ENCODE measurements around the gene TGFBR2. TPM values are rescaled to one million over a fixed set of nuclear protein-coding genes. Genes with fewer than 3 reads are reported as not detected.

Gene TGFBR2
- total and polyA plus RNA-seq, 2 experiments from 2014 or later, result 135 to 188 TPM

- Histone ChIP-seq H3K9me3 (ENCODE audit: low read depth) (no peaks in the 10 kb centered on the region), H3K4me1 (ENCODE audit: insufficient read depth) (no peaks in the 10 kb centered on the region), H4K20me1 (ENCODE audit: insufficient read depth) (no peaks in the 10 kb centered on the region), H3F3A (ENCODE audit: insufficient read depth) (peaks cover 20% of the 10 kb centered on the region; the same call in 1 of the 2 replicates), H3K4me2 (ENCODE audit: unreplicated experiment) (no peak overlapping the region), H3K9ac (no peak overlapping the region), H3K27ac (no peak overlapping the region), H3K9me2 (ENCODE audit: insufficient read depth) (no peaks in the 10 kb centered on the region), H3K4me3 (no peak overlapping the region), H2AFZ (no peak overlapping the region), H3K79me2 (ENCODE audit: insufficient read depth) (no peaks in the 10 kb centered on the region), H3K27me3 (replicated peaks; ENCODE audit: insufficient read depth) (no peaks in the 10 kb centered on the region), H3K36me3 (ENCODE audit: low read depth) (0 out of 2 replicates have a peak, but pooled peaks cover 11% of the 10 kb centered on the region)
- in situ Hi-C loops (cut with MboI), result no loop called here
- 93 to 97% methylated on average over 2 of the region's 2 CpGs for WGBS, 2 experiments (ENCODE audit: low coverage in 1 of 2, low lambda C conversion rate in 2 of 2, missing lambda C conversion rate in 2 of 2)
- no peak for DNase-seq
- TF ChIP-seq EZH2 (IDR thresholded peaks at IDR 0.05; ENCODE audit: insufficient read depth, poor library complexity, severe bottlenecking) (no peak), EZH2phosphoT487 (IDR thresholded peaks at IDR 0.05; ENCODE audit: insufficient read depth, low read depth) (no peak)
Measured at GRCh38 chr3:30702828-30703397, 96.5 kb downstream of the TGFBR2 start.

- H3K27ac ChIP-seq, result no peak overlapping the region
- WGBS, 2 experiments (ENCODE audit: low coverage in 1 of 2, low lambda C conversion rate in 2 of 2, missing lambda C conversion rate in 2 of 2), result 82% methylated on average over 9 of the region's 9 CpGs
- H2AFZ ChIP-seq, result no peak overlapping the region
- H3K4me2 ChIP-seq (ENCODE audit: unreplicated experiment), result no peak overlapping the region
- no peaks in the 10 kb centered on the region for H3K9me2 ChIP-seq (ENCODE audit: insufficient read depth)
- no peak overlapping the region for H3K9ac ChIP-seq
- H3K27me3 ChIP-seq (replicated peaks; ENCODE audit: insufficient read depth), result no peaks in the 10 kb centered on the region
- H3K4me1 ChIP-seq (ENCODE audit: insufficient read depth), result no peaks in the 10 kb centered on the region
- no peaks in the 10 kb centered on the region for H3K9me3 ChIP-seq (ENCODE audit: low read depth)
- H3K36me3 ChIP-seq (ENCODE audit: low read depth), result 0 out of 2 replicates have a peak, but pooled peaks cover 5% of the 10 kb centered on the region
- H3K4me3 ChIP-seq, result no peak overlapping the region
- no peak for DNase-seq
- TF ChIP-seq EZH2phosphoT487 (IDR thresholded peaks at IDR 0.05; ENCODE audit: insufficient read depth, low read depth), result no peak
- no peak for TF ChIP-seq EZH2 (IDR thresholded peaks at IDR 0.05; ENCODE audit: insufficient read depth, poor library complexity, severe bottlenecking)
- H3K79me2 ChIP-seq (ENCODE audit: insufficient read depth), result no peaks in the 10 kb centered on the region
- peaks cover 20% of the 10 kb centered on the region; the same call in 1 of the 2 replicates for H3F3A ChIP-seq (ENCODE audit: insufficient read depth)
- in situ Hi-C loops (cut with MboI), result no loop called here
- no peaks in the 10 kb centered on the region for H4K20me1 ChIP-seq (ENCODE audit: insufficient read depth)
Measured at GRCh38 chr3:30704931-30705890, 98.8 kb downstream of the TGFBR2 start.

DNA sequence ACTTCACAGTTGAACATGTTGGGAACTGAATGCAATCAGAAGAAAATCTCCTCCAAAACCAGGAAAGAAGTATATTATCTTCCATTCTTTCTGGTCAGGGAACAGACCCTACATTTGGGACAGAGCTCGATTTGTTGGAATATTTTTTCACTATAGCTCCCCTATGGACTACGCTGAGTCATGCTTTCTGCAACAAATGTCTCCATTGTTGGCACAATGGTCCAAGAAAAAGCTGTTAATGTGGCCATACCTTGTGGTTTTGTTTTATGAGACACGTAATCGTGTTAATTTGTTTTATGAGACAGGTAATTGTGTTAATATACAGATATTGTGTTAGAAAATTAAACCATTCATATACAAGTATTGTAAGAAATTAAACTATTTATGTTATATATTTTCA, 101.4 kb downstream of the TGFBR2 start:
- Histone ChIP-seq H3F3A (ENCODE audit: insufficient read depth) (peaks cover 7% of the 10 kb centered on the region; the same call in 1 of the 2 replicates), H3K27me3 (replicated peaks; ENCODE audit: insufficient read depth) (no peaks in the 10 kb centered on the region), H3K36me3 (ENCODE audit: low read depth) (no peaks in the 10 kb centered on the region), H3K9me2 (ENCODE audit: insufficient read depth) (no peaks in the 10 kb centered on the region), H3K4me1 (ENCODE audit: insufficient read depth) (no peaks in the 10 kb centered on the region), H4K20me1 (ENCODE audit: insufficient read depth) (no peaks in the 10 kb centered on the region), H2AFZ (no peak overlapping the region), H3K4me2 (ENCODE audit: unreplicated experiment) (no peak overlapping the region), H3K27ac (no peak overlapping the region), H3K4me3 (no peak overlapping the region), H3K9ac (no peak overlapping the region), H3K9me3 (ENCODE audit: low read depth) (no peaks in the 10 kb centered on the region), H3K79me2 (ENCODE audit: insufficient read depth) (no peaks in the 10 kb centered on the region)
- in situ Hi-C loops (cut with MboI), result no loop called here
- no peak for TF ChIP-seq EZH2phosphoT487 (IDR thresholded peaks at IDR 0.05; ENCODE audit: insufficient read depth, low read depth)
- no peak for TF ChIP-seq EZH2 (IDR thresholded peaks at IDR 0.05; ENCODE audit: insufficient read depth, poor library complexity, severe bottlenecking)
- no peak for DNase-seq
- 98 to 99% methylated on average over 4 of the region's 4 CpGs for WGBS, 2 experiments (ENCODE audit: low coverage in 1 of 2, low lambda C conversion rate in 2 of 2, missing lambda C conversion rate in 2 of 2)

DNA sequence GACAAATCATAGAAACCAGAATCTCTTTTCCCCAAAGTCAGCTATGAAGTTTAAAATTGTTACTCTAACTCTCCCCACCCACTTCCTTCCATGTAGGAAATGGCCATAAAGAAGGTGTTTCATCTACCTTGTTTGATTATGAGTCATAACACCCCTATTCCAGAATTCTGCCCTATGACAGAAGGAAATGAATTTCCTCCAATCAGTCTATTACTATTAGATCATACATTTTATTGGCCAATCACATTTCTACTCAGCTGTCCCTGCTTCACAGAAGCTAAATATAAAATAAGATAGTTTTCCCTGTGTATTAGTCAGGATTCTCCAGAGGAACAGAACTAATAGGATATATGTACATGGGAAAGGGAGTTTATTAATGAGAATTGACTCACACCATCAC, 102.1 kb downstream of the TGFBR2 start:
- Histone ChIP-seq H3F3A (ENCODE audit: insufficient read depth) (peaks cover 7% of the 10 kb centered on the region; the same call in 1 of the 2 replicates), H3K9me3 (ENCODE audit: low read depth) (no peaks in the 10 kb centered on the region), H3K27me3 (replicated peaks; ENCODE audit: insufficient read depth) (no peaks in the 10 kb centered on the region), H3K4me2 (ENCODE audit: unreplicated experiment) (no peak overlapping the region), H3K79me2 (ENCODE audit: insufficient read depth) (no peaks in the 10 kb centered on the region), H3K9me2 (ENCODE audit: insufficient read depth) (no peaks in the 10 kb centered on the region), H3K4me3 (no peak overlapping the region), H3K9ac (no peak overlapping the region), H3K27ac (no peak overlapping the region), H2AFZ (no peak overlapping the region), H3K36me3 (ENCODE audit: low read depth) (no peaks in the 10 kb centered on the region), H4K20me1 (ENCODE audit: insufficient read depth) (no peaks in the 10 kb centered on the region), H3K4me1 (ENCODE audit: insufficient read depth) (no peaks in the 10 kb centered on the region)
- DNase-seq, result no peak
- in situ Hi-C loops (cut with MboI), result no loop called here
- TF ChIP-seq EZH2 (IDR thresholded peaks at IDR 0.05; ENCODE audit: insufficient read depth, poor library complexity, severe bottlenecking) (no peak), EZH2phosphoT487 (IDR thresholded peaks at IDR 0.05; ENCODE audit: insufficient read depth, low read depth) (no peak)
